ENCODE results near the gene MTFP1. TPM values are rescaled to one million over a fixed set of nuclear protein-coding genes. Genes with fewer than 3 reads are reported as not detected.

MTFP1 gene
- total and polyA plus RNA-seq, 9 of the 15 experiments (the other 6 are each of a cell fraction or from before 2014, with no cell fraction given), result 10.7 to 52.0 (median 30.1) TPM

DNA sequence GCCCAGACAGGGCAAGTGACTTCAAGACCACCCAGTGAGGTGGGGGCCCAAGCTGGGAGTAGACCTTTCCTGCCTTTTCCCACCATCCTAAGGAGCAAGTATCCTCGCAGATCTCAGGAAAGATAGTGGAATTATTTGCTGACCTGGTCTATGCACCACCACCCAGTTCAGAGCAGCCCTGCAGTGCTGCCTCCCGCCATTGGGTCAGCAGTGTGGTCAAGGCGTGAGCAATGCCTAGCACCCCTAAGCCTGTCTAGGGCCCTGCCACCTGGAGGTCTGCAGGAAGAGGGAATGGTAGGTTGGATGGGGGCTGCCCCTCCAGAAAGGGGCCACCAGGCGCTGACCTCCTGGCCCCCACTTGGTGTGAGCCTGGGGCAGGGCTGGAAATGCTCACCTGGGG, 6.5 kb downstream of the MTFP1 start:
- no peak overlapping the region for H3K27ac ChIP-seq (ENCODE audit: extremely low read depth, low read depth, low read length)
- in situ Hi-C loops (cut with MboI), result no loop called here
- POLR2A ChIA-PET, result interaction anchor here (0.6 to 1.5 kb wide), 2 partner anchors 18 to 34 kb away, joined by 4 to 5 read pairs; no protein-coding TSS in a partner anchor
- no peak for ATAC-seq
- peaks cover 19% of the 10 kb centered on the region; the same call in 2 of the 3 replicates for H3K36me3 ChIP-seq (ENCODE audit: control insufficient read depth, insufficient read depth, low read length)
- no peaks in the 10 kb centered on the region for H3K9me1 ChIP-seq (ENCODE audit: control insufficient read depth, insufficient read depth, low read length)
- 70% methylated on average over 3 of the region's 4 CpGs for WGBS (ENCODE audit: insufficient coverage, low coverage, missing lambda C conversion rate)
- no peak for TF ChIP-seq ZNF668 (CRISPR knock-in tag; IDR thresholded peaks at IDR 0.05)
- TF ChIP-seq ZNF133 (CRISPR knock-in tag; IDR thresholded peaks at IDR 0.05), result no peak
- DNase-seq (ENCODE audit: extremely low read depth in 1 of 4, low spot score in 3 of 4), result no peak
- no peak for FAIRE-seq
- no peak overlapping the region for H3K4me3 ChIP-seq
- 0 out of 4 replicates have a peak overlapping the region, but pooled peaks of 1 of the 2 experiments have one; percentile 26 for H3K9ac ChIP-seq (ENCODE audit: insufficient read depth in 1 of 2, low read depth in 2 of 2, low read length in 2 of 2)
- CTCF ChIA-PET (ENCODE audit: low intra/inter-chr PET ratio), result no interaction called here
- no peaks in the 10 kb centered on the region for H4K20me1 ChIP-seq (replicated peaks; ENCODE audit: control insufficient read depth, insufficient read depth, low read length)
- no TSS peak for BruUV-seq (replicated peaks)
- peaks cover 3% of the 10 kb centered on the region; the same call in 1 of the 3 replicates for H3K79me2 ChIP-seq (ENCODE audit: control insufficient read depth, insufficient read depth, low read length)
- intact Hi-C loops (cut with micrococcal nuclease), result no loop called here
- H3K4me1 ChIP-seq (replicated peaks in 1 of 2; ENCODE audit: control insufficient read depth in 2 of 2, insufficient read depth in 2 of 2, low read length in 2 of 2), result peaks cover 11% of the 10 kb centered on the region in 2 experiments; a peak in 4 of 5 replicates
- no peak overlapping the region for H2AFZ ChIP-seq (ENCODE audit: low read depth, low read length)
- no peaks in the 10 kb centered on the region; the same call in 1 of the 2 replicates for H3K9me3 ChIP-seq (replicated peaks; ENCODE audit: control insufficient read depth, insufficient read depth, low read depth, low read length)
- H3K4me2 ChIP-seq (ENCODE audit: insufficient read depth, low read length), result no peak overlapping the region
- no peaks in the 10 kb centered on the region for H3K27me3 ChIP-seq (ENCODE audit: control insufficient read depth in 2 of 2, insufficient read depth in 2 of 2, low read length in 2 of 2)

- Histone ChIP-seq H4K20me1 (replicated peaks; ENCODE audit: control insufficient read depth, insufficient read depth, low read length) (no peaks in the 10 kb centered on the region), H3K27ac (ENCODE audit: extremely low read depth, low read depth, low read length) (no peak overlapping the region), H3K79me2 (ENCODE audit: control insufficient read depth, insufficient read depth, low read length) (no peaks in the 10 kb centered on the region), H3K4me1 (replicated peaks in 1 of 2; ENCODE audit: control insufficient read depth in 2 of 2, insufficient read depth in 2 of 2, low read length in 2 of 2) (peaks cover 9 to 11% of the 10 kb centered on the region in 2 experiments; a peak in 4 of 5 replicates), H3K36me3 (ENCODE audit: control insufficient read depth, insufficient read depth, low read length) (peaks cover 14% of the 10 kb centered on the region; the same call in 2 of the 3 replicates), H3K4me2 (ENCODE audit: insufficient read depth, low read length) (no peak overlapping the region), H3K9me3 (replicated peaks; ENCODE audit: control insufficient read depth, insufficient read depth, low read depth, low read length) (no peaks in the 10 kb centered on the region; the same call in 1 of the 2 replicates), H3K9ac (ENCODE audit: insufficient read depth in 1 of 2, low read depth in 2 of 2, low read length in 2 of 2) (no peak overlapping the region; a peak in 1 of 4 replicates), H3K4me3 (no peak overlapping the region), H3K9me1 (ENCODE audit: control insufficient read depth, insufficient read depth, low read length) (no peaks in the 10 kb centered on the region), H3K27me3 (ENCODE audit: control insufficient read depth in 2 of 2, insufficient read depth in 2 of 2, low read length in 2 of 2) (no peaks in the 10 kb centered on the region), H2AFZ (ENCODE audit: low read depth, low read length) (no peak overlapping the region)
- TF ChIP-seq CREM (IDR thresholded peaks at IDR 0.05; ENCODE audit: low read depth) (no peak), CTBP1 (IDR thresholded peaks at IDR 0.05; ENCODE audit: borderline replicate concordance) (no peak), SMAD3 (CRISPR knock-in tag; conservative IDR thresholded peaks at IDR 0.05) (no peak)
- TF ChIP-seq, protein P1, sequence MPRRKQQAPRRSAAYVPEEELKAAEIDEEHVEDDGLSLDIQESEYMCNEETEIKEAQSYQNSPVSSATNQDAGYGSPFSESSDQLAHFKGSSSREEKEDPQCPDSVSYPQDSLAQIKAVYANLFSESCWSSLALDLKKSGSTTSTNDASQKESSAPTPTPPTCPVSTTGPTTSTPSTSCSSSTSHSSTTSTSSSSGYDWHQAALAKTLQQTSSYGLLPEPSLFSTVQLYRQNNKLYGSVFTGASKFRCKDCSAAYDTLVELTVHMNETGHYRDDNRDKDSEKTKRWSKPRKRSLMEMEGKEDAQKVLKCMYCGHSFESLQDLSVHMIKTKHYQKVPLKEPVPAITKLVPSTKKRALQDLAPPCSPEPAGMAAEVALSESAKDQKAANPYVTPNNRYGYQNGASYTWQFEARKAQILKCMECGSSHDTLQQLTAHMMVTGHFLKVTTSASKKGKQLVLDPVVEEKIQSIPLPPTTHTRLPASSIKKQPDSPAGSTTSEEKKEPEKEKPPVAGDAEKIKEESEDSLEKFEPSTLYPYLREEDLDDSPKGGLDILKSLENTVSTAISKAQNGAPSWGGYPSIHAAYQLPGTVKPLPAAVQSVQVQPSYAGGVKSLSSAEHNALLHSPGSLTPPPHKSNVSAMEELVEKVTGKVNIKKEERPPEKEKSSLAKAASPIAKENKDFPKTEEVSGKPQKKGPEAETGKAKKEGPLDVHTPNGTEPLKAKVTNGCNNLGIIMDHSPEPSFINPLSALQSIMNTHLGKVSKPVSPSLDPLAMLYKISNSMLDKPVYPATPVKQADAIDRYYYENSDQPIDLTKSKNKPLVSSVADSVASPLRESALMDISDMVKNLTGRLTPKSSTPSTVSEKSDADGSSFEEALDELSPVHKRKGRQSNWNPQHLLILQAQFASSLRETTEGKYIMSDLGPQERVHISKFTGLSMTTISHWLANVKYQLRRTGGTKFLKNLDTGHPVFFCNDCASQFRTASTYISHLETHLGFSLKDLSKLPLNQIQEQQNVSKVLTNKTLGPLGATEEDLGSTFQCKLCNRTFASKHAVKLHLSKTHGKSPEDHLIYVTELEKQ (CRISPR knock-in tag; IDR thresholded peaks at IDR 0.05), result no peak
- BruUV-seq (replicated peaks), result no TSS peak
- intact Hi-C loops (cut with micrococcal nuclease) (no loop called here), in situ Hi-C loops (cut with MboI) (no loop called here)
- FAIRE-seq (no peak), DNase-seq (ENCODE audit: extremely low read depth in 1 of 4, low spot score in 3 of 4) (no peak), ATAC-seq (no peak)
- ChIA-PET CTCF (ENCODE audit: low intra/inter-chr PET ratio) (no interaction called here), POLR2A (interaction anchor here (0.6 to 1.5 kb wide), 2 partner anchors 18 to 34 kb away, joined by 4 to 5 read pairs; no protein-coding TSS in a partner anchor)
- 0% methylated on average over 1 of the region's 2 CpGs for WGBS (ENCODE audit: insufficient coverage, low coverage, missing lambda C conversion rate)
Measured at GRCh38 chr22:30432520-30432919, 7.0 kb downstream of the MTFP1 start.
